Measurements from ENCODE around the gene APOL5.
"Not testable (repeated sequence)": the region's sequence is repeated elsewhere in the genome, so short reads cannot be mapped to it uniquely, and the experiment has no call there.

APOL5 gene

GRCh38 chr22:35717572-35717971 is at the start of gene APOL5:
Gene APOL5, plus strand, starts transcription at chr22:35717872. Its CDS starts 0 bp downstream, at chr22:35717872.
- TF ChIP-seq CTCF (conservative IDR thresholded peaks at IDR 0.05; ENCODE audit: low read depth, low read length), result no peak
- no peak for DNase-seq (ENCODE audit: low read depth)
- H3K4me3 ChIP-seq (ENCODE audit: low read depth, low read length), result no peak within 1 kb of the TSS

- DNase-seq (ENCODE audit: low read depth), result no peak
- no peak overlapping the region for H3K4me3 ChIP-seq (ENCODE audit: low read depth, low read length)
- no peak for TF ChIP-seq CTCF (conservative IDR thresholded peaks at IDR 0.05; ENCODE audit: low read depth, low read length)
Measured at GRCh38 chr22:35674335-35674734, 43.3 kb upstream of the APOL5 start.

GRCh38 chr22:35676065-35676464 is 41.6 kb upstream of the APOL5 start:
- not testable (repeated sequence) for DNase-seq (ENCODE audit: low read depth); H3K4me3 ChIP-seq (ENCODE audit: low read depth, low read length)

- DNase-seq (ENCODE audit: low read depth), result no peak
- no peak overlapping the region for H3K4me3 ChIP-seq (ENCODE audit: low read depth, low read length)
- no peak for TF ChIP-seq CTCF (conservative IDR thresholded peaks at IDR 0.05; ENCODE audit: low read depth, low read length)
Measured at GRCh38 chr22:35677460-35678187, 40.0 kb upstream of the APOL5 start.

GRCh38 chr22:35678836-35679235 is 38.8 kb upstream of the APOL5 start:
- DNase-seq (ENCODE audit: low read depth), result no peak
- no peak for TF ChIP-seq CTCF (conservative IDR thresholded peaks at IDR 0.05; ENCODE audit: low read depth, low read length)
- H3K4me3 ChIP-seq (ENCODE audit: low read depth, low read length), result no peak overlapping the region

GRCh38 chr22:35679492-35679891 is 38.2 kb upstream of the APOL5 start:
- not testable (repeated sequence) for H3K4me3 ChIP-seq (ENCODE audit: low read depth, low read length)

GRCh38 chr22:35681454-35682052 is 36.1 kb upstream of the APOL5 start:
- no peak for TF ChIP-seq CTCF (conservative IDR thresholded peaks at IDR 0.05; ENCODE audit: low read depth, low read length)
- no peak for DNase-seq (ENCODE audit: low read depth)
- H3K4me3 ChIP-seq (ENCODE audit: low read depth, low read length), result no peak overlapping the region

More at GRCh38 chr22:35679492-35679891, 38.2 kb upstream of the APOL5 start:
- DNase-seq (ENCODE audit: low read depth), result peak; percentile 59

GRCh38 chr22:35683560-35683959 is 34.1 kb upstream of the APOL5 start:
- no peak overlapping the region for H3K4me3 ChIP-seq (ENCODE audit: low read depth, low read length)
- no peak for TF ChIP-seq CTCF (conservative IDR thresholded peaks at IDR 0.05; ENCODE audit: low read depth, low read length)

More at GRCh38 chr22:35683560-35683959, 34.1 kb upstream of the APOL5 start:
- no peak for DNase-seq (ENCODE audit: low read depth)
